HTR-8/SVneo (cell line): Measurements from ENCODE around the gene CD200.

Source experiments
- DNase-seq: peaks from one replicate; pipeline ENCODE4 v3.0.0; 2011; ENCODE audit warnings: low spot score, mixed read lengths; ENCODE audit not compliant: insufficient read length
- FAIRE-seq: peaks from 2 replicates; lab custom pipeline; 2011; peaks lifted over from hg19 to GRCh38; lab: Jason Lieb, UNC

The CD200 gene, protein sequence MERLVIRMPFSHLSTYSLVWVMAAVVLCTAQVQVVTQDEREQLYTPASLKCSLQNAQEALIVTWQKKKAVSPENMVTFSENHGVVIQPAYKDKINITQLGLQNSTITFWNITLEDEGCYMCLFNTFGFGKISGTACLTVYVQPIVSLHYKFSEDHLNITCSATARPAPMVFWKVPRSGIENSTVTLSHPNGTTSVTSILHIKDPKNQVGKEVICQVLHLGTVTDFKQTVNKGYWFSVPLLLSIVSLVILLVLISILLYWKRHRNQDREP

DNA sequence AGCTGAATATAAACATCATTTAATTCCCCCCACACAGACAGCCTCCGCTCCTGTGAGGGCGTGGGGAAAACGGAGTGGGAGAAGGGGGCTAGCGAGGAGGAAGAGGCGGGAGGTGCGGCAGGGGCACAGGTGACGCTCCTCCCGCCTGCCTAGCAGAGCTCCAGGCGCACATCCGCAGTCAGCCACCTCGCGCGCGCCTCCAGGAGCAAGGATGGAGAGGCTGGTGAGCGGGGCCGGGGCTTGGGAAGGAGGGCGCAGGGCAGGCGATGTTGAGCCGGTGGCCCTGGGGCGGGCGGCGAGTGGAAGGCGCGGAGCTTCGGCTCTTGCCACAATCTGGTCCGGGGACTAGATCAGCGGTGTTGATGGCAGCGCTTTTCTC is at the start of gene CD200:
CD200 (plus strand) TSS at position 155 of the 379 bp plus-strand sequence; CDS start at position 212, 57 bp downstream.
- FAIRE-seq (peak; percentile 83), DNase-seq (peak; percentile 24)

DNA sequence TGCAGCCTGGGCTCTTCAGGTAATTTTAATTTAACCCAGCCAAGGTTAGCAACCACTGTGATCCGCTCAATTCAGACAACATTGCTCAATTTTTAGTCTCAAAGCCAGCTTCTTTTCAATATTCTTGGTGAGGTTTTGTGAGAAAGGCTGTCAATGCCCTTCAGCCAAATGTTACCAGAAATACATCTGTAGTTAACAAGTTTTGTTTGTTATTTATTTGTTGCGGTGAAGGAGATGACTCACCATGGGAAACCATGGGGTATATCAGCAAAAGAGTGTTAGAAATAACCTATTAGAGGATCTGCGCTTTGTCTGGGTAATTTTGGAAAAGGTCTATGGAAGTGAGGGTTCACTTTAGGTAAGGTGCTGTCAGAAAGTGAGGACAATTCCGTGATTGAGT is 43.9 kb upstream of the CD200 start:
- DNase-seq: no peak
- no peak for FAIRE-seq

DNA sequence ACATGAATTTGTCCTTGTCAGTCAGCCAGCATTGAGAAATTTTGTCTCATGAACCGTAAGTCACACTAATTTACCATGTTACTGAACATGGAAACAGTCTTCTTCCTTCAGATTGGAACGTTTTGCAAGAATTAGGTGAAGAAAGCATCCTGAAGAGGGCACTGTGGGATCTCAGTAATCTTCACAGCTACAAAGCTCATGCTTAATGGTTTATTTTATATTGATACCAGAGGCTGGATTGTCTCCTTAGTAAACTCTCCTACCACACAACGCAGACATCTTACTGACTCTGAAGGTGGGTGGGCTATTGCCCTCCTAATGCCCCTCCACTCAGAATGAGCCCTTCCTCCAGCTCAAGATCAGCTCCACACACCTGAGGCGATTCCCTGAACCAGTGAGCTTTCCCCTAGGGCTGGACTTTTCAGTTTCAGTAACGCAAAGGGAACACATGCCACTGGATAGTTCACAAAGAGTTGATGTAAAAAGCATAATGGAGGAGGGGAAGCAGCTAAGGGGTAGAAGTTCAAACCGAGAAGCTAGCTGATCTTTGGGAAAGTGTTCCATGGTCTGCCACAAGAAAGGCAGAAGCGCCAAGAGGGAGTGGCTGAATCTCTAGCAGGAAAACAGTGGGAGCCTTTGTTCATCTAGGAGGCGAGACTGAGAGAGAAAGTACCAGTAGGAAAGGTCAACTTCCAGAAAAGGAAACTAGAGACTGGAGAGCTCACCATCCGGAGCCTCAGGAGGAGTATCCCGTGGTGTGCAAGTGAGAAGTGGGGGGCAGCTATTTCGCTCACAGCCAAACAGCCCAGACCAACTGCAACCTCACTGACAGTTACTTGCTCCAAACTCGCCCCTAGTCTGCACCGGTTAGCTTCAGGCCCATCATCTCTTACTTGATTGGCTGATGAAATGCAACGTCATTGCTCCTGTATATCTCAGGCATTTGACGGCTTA is 39.3 kb upstream of the CD200 start, which contains the start of gene SLC9C1:
SLC9C1 (minus strand) TSS at position 849 of the 954 bp plus-strand sequence. CDS start 7,425 bp downstream, outside the sequence.
- DNase-seq: peak; percentile 45
- peak; percentile 55 for FAIRE-seq

DNA sequence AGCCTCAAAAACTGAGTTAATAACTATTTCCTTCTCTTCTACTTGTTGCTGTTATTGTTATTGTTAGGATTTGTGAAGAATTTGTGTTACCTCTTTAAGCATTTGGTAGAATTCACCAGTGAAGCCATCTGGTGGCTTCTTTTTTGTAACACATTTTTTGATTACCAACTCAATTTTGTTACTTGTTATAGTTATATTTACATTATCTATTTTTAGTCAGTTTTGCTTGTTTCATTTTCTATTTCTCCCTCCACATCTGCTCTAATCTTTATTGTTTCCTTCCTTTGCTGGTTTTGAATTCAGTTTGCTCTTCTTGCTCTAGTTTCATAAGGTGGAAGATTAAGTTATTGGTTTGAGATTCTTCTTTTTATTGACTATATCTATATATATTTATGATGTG is 35.2 kb upstream of the CD200 start:
- DNase-seq (no peak), FAIRE-seq (no peak)

DNA sequence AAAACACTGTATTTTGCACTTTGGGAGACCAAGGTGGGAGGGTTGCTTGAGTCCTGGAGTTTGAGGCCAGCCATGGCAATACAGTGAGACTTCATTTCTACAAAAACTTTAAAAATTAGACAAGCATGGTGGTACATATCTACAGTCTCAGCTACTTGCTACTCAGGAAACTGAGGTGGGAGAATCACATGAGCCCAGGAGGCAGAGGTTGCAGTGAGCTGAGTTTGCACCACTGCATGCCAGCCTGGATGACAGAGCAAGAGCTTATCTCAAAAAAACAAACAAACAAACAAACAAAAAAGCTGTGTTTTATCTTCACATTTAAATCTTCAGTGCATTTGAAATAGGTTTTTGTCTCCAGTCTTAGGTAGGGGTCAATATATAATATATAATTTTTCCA is 34.2 kb upstream of the CD200 start:
- FAIRE-seq (no peak), DNase-seq (no peak)

DNA sequence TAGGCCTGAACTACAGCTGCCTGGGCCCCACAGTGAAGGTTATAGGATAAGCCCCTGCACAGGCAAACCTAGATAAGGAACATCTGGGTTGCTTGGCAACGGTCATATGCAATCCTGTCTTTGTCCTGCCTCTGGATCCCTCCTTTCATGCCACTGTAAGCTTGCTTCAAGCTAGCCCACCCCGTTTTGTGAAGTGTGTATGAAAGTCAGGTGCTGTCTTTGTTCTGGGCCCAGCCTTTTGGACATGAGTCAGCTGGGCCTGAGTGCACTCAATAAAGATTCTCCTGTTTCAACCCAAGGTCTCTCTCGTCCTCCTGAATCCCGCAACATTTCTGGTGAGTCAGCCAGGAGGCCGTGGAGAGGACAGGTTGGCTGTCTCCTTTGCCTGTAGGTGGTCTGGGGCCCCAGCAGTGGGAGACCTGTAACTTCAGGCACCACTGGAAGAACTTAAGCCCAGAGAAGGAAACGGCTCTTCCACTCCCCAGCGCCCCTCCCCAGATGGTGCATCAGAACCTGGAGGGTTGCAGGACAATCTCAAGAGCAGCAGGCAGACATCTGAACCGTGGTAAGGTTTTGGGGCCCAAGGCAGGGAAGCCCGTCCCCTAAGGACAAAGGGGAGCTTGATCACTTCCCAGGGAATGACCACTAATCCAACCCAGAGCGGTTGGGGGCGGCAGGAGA is 30.7 kb upstream of the CD200 start:
- DNase-seq (no peak), FAIRE-seq (no peak)

DNA sequence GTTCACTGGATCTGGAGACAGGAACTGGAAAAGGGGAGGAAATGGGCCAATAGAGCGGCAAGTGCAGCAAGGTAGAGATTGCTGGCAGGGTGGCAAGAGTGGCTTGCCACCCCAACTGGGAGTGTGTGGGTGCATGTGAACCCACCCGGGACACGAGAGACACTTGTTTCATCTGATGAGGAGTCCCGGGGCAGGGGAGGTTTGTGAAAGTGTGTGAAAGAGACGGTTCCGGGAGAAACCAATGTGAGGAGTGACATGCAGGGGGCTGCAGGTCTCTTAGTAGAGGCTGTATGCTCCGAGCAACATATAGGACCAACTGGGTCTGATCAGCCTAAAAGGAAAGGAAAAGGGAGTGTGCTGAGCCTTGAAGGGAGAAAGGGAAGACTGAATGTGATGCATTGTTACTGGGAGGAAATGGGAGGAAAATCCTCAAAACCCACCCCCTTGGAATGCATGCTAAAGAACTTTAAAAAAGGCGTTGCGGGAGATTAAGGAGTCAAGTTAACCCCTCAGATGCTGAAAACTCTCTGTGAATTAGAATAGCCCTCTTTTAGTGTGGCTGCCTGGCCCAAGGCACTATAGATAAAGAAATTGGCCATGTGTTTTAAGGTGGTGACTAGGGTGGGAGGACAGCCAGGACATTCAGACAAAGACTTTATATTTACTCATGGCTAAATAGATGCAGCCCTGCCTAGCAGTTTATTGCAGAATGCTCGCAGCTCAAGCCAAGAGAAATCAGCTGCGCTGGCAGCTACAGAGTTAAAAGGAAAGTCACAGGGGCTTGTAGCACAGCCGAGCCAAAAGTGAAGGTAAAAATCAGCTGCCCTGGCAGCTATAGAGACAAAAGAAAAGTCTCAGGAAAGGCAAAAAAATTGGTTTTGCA is 29.8 kb upstream of the CD200 start:
- no peak for FAIRE-seq
- no peak for DNase-seq

DNA sequence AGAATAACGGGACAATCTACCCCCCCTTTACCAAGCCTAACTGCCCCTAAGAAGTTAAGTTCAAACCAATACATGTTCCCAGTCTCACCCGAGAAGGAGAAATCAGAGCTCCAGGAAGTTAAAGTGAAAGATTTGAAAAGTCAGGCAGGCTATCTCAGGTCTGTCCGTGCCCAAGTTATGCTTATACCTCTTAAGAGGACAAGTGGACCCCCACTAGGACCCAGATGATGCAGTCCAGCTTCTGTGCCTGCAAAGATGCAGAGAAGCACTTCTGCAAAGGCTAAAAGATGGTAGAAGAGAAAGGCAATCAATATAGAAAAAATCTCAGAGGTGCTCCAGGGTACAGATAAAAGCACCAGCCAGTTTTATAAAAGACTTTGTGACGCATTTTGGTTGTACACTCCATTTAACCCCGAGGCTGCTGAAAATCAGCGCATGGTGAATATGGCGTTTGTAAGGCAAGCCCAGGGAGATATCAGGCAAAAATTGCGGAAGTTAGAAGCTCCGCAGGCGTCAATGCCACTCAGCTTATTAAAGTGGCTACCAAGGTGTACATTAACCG is 29.1 kb upstream of the CD200 start:
- no peak for DNase-seq
- no peak for FAIRE-seq

DNA sequence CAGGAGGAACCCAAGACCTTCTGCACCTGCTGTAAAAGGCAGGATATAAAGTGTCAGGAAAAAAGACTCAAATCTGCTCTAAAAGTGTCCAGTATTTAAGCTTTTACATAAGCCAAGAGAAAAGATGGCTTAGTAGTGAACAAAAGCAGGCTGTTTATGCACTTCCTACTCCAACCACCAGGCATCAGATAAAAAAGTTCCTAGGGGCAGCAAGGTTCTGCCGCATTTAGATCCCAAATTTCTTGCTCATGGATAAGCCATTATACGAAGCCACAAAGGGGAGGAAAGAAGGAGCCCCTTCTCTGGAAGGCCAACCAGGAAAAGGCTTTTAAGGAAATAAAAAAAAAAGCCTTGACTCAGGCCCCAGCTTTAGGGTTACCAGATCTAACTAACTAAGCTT is 28.3 kb upstream of the CD200 start:
- DNase-seq (no peak), FAIRE-seq (no peak)

DNA sequence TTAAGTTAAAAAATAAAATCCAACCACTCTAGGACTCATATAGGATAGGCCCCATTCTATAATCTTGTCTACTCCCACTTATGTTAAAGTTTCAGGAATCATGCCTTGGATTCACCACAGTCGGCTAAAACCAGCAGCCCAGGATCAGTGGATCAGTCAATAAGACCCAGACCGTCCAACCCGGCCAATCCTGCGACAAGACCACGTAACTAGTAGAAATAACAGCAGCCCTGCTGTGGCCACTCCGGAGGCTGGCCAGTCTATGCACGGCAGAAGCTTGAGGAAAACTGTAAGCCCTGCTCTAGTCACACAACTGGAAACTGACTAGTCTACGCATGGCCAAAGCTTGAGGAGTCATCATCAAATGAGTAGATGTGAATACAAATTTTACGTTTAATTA is 26.1 kb upstream of the CD200 start:
- FAIRE-seq: no peak

DNA sequence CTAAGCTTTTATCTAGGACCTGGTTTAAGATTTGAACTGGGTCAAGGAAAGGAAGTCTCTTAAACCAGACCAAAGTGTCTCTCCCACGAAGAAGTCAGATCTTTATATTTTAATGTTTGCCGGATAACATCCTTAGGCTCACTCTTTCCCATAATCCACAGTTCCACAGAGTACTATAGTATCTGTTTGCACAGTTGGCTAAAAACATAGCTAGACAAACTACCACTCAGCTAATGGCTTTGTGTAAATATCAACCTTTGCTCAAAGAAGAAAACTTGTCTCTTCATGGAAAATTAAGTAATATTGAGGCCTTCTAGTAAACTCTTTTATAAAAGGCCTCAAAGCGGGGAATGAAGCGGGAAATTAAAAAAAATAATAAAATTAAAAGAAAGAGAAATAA is 25.4 kb upstream of the CD200 start:
- no peak for FAIRE-seq
- no peak for DNase-seq

More for the DNA sequence above, 26.1 kb upstream of the CD200 start:
- no peak for DNase-seq

DNA sequence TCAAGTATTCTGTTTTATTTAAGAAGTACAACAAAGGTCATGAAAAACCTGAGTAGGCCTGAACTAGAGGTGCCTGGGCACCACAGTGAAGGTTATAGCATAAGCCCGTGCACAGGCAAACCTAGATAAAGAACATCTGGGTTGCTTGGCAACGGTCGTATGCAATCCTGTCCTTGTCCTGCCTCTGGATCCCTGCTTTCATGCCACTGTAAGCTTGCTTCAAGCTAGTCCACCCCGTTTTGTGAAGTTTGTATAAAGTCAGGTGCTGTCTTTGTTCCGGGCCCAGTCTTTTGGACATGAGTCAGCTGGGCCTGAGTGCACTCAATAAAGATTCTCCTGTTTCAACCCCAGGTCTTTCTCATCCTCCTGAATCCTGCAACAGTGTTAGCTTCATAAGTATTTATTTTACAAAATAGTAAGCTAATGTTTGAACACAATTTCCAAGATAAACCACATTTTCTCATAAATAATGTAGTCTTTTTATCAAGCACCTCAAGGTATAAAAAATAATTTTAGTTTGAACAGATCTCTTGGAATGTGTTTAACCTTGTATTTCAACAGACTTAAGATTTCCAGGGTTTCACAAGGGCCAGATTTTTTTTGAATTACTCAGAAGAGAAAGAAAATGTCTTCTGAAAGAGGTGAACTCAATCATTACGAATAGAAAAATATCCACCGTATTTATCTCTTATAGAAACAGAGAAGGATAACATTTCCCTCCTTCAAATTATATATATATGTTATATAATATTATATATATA is 24.6 kb upstream of the CD200 start:
- no peak for DNase-seq
- FAIRE-seq: no peak

DNA sequence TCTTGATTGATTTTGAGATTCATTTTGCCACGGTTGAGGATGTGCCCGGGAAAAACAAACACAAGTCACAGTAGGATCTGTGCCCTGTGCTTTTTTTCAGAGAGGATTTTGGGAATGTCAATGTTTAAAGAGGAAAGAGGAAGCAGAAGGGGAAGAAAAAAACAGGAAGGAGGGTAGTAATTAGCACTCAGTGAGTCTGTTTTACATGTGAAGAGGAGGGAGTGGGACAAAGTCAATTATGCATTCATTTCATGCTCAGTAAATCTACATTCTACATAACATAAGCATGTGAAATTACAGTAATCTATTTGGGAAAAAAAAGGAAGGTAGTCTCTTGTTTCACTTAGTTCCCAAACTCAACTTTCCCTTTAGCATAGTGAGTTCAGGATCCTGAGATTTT is 18.3 kb upstream of the CD200 start:
- DNase-seq (no peak), FAIRE-seq (no peak)

DNA sequence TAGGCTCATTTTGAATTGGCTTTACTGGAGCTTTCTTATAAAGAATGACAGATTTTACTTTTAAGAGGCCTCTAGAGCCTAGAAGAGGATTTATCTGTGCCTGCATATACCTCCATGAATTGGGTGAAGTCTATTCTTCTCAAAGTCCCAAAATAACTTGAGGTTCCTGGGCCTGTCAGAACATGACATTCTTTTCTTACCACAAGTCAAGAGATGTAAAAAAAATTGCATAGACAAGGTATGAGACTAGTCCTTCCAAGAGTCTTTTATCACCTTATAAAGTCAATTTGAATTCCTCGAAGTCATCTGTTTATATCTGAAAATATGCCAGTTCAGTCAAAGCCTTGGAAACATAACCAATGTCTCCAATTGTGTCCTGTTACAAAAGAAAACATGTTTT is 17.2 kb upstream of the CD200 start:
- FAIRE-seq (no peak), DNase-seq (no peak)

DNA sequence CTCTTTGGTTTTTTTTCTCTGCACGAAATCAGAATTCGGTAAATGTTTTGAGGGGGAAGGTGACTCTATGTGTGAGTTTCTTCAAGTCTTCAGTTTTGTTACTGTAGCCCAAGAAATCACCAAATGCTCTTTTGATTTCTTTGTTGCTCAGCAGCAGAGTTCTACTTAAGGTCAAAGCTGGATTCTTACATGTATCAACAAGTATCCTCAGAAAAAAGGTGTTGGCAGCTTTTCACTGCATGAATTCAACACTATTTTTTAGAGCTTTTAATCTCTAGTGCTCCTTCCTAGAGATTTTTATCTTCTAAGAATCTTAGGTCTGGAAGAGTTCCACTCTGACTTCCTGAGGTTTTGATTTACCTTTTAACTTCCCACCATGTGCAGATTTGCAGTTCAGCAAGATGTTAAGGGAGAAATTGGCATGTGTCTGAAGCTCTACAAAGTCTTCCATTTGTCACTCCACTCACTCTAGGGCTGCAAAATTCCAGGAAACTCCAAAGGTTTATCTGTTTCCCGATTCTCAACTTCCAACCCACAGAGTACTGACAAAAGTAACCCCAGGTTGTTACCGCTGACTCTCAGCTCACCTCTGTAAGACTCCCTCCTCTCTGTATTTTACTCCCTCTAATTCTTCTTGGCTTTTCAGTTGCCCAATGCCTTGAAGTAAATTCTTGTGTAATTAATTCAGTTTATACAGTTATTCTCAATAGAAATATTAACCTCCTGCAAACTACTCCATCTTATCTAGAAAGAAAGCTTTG is 13.3 kb upstream of the CD200 start:
- DNase-seq: no peak
- no peak for FAIRE-seq

DNA sequence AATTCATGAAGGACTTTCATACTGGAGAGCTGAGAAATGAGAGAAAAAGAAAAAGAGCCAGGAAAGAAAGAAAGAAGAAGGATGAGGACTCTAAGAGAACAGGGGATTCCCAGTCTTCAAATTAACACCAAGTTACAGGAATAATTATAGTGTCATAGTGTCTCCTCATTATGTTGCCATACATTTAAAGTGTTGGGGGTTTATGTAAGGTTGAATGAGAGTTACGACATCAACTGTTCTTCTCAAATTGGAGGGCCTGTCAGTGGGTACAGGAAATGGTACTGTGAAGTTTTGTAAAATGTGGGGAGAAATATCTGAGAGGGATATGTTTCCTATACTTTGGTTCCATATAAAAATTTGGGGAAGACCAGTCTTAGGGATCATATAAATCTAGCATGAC is 12.3 kb upstream of the CD200 start:
- DNase-seq: no peak
- no peak for FAIRE-seq

DNA sequence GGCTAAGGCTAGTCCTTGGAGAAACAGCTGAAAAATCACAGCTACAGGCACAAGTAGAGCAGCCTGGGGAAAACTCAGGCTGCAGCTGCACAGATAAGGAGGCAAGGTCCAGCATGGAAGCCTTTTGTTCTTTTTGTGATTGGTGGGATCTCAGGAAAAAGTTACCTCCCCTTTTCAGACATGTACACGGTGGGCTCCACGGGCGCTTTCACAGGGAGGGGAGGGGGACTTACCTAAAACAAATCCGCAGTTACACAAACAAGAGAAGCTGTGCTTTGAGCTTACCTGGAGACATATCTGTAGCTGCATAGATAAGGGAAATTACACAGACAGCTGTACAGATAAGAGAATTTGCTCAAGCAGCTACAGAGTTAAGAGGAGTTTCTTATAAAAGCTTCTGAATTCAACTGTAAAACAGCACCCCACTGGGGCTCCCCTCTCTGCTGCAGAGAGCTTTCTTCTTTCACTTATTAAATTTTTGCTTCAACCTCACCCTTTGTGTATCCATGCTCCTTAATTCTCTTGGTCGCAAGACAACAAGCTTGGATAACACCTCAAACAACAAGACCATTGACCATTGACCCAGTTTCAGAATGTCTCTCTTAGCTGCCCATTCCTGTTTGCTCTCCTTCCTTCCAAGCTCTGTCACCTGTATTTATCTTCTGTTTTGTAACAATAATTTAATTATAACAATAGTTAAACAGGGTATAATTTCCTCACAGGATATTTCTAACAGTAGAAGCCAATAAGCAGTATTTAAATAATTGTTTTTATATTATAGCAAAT is 10.9 kb upstream of the CD200 start:
- DNase-seq (no peak), FAIRE-seq (no peak)
